Trophoblast cell (in vitro differentiated cells and primary cell): ENCODE data around the gene SLC39A9.
"Not testable (repeated sequence)": the region's sequence is repeated elsewhere in the genome, so short reads cannot be mapped to it uniquely, and the experiment has no call there.

Source experiments
- DNase-seq, 2 donors: peaks; one replicate each; pipeline ENCODE4 v3.0.0-alpha.2; 2016
- H2AFZ ChIP-seq: 2 replicates; pipeline ENCODE4 v1.6.1; 2013; ENCODE audit warnings: low read length, moderate library complexity, mild to moderate bottlenecking; ENCODE audit not compliant: insufficient read depth, poor library complexity
- H2AK5ac ChIP-seq: 2 replicates; pipeline ENCODE4 v1.6.1; 2013; ENCODE audit warnings: mild to moderate bottlenecking, low read length
- H2BK120ac ChIP-seq: 2 replicates; pipeline ENCODE4 v1.6.1; 2013; ENCODE audit warnings: low read length, mild to moderate bottlenecking, moderate library complexity; ENCODE audit not compliant: insufficient read depth, poor library complexity
- H2BK12ac ChIP-seq: 2 replicates; pipeline ENCODE4 v1.6.1; 2013; ENCODE audit warnings: mild to moderate bottlenecking, low read length, moderate library complexity
- H2BK5ac ChIP-seq: 2 replicates; pipeline ENCODE4 v1.6.1; 2013; ENCODE audit warnings: low read length, low read depth, moderate library complexity, mild to moderate bottlenecking; ENCODE audit not compliant: poor library complexity
- H3K14ac ChIP-seq: 2 replicates; pipeline ENCODE4 v1.6.1; 2013; ENCODE audit warnings: mild to moderate bottlenecking, low read length
- H3K18ac ChIP-seq: 2 replicates; pipeline ENCODE4 v1.6.1; 2013; ENCODE audit warnings: mild to moderate bottlenecking, low read length
- H3K23ac ChIP-seq: 2 replicates; pipeline ENCODE4 v1.6.1; 2013; ENCODE audit warnings: low read length
- H3K27ac ChIP-seq: 2 replicates; pipeline ENCODE4 v1.5.1; 2013; ENCODE audit warnings: low read depth, mild to moderate bottlenecking, inconsistent platforms, low read length, moderate library complexity
- H3K27me3 ChIP-seq: 2 replicates; pipeline ENCODE4 v1.6.1; 2013; ENCODE audit warnings: inconsistent platforms, mild to moderate bottlenecking, low read length, moderate library complexity; ENCODE audit not compliant: insufficient read depth
- H3K36me3 ChIP-seq, 2 experiments: 1 replicate in 1 of 2; 2 replicates in 1 of 2; pipeline ENCODE4 v1.6.1; 2013; ENCODE audit warnings: low read length in 2 of 2, mild to moderate bottlenecking in 2 of 2, moderate library complexity in 1 of 2; ENCODE audit not compliant: insufficient read depth in 2 of 2, control insufficient read depth in 1 of 2
- H3K4ac ChIP-seq: 2 replicates; pipeline ENCODE4 v1.6.1; 2013; ENCODE audit warnings: low read depth, mild to moderate bottlenecking, low read length, moderate library complexity
- H3K4me1 ChIP-seq, 2 experiments: 1 replicate in 1 of 2; 2 replicates in 1 of 2; pipeline ENCODE4 v1.6.1; 2013; ENCODE audit warnings: low read length in 2 of 2, mild to moderate bottlenecking in 2 of 2, moderate library complexity in 1 of 2; ENCODE audit not compliant: insufficient read depth in 2 of 2, control insufficient read depth in 1 of 2
- H3K4me2 ChIP-seq: 2 replicates; pipeline ENCODE4 v1.6.1; 2013; ENCODE audit warnings: inconsistent platforms, mild to moderate bottlenecking, low read length, moderate library complexity
- H3K4me3 ChIP-seq: 2 replicates; pipeline ENCODE4 v1.5.1; 2013; ENCODE audit warnings: mild to moderate bottlenecking, low read depth, low read length, inconsistent platforms
- H3K79me1 ChIP-seq: one replicate; pipeline ENCODE4 v1.6.1; 2013; ENCODE audit warnings: low read length
- H3K79me2 ChIP-seq: 2 replicates; pipeline ENCODE4 v1.6.1; 2013; ENCODE audit warnings: low read length, mild to moderate bottlenecking; ENCODE audit not compliant: control insufficient read depth, insufficient read depth, poor library complexity
- H3K9ac ChIP-seq: 2 replicates; pipeline ENCODE4 v1.6.1; 2013; ENCODE audit warnings: mild to moderate bottlenecking, low read length
- H3K9me3 ChIP-seq: 2 replicates; pipeline ENCODE4 v1.6.1; 2013; ENCODE audit warnings: low read depth, mild to moderate bottlenecking, control low read depth, inconsistent platforms, low read length; ENCODE audit not compliant: insufficient read depth
- H4K12ac ChIP-seq: 2 replicates; pipeline ENCODE4 v1.6.1; 2013; ENCODE audit warnings: low read depth, mild to moderate bottlenecking, low read length, moderate library complexity
- H4K8ac ChIP-seq: 2 replicates; pipeline ENCODE4 v1.6.1; 2013; ENCODE audit warnings: low read depth, mild to moderate bottlenecking, low read length, moderate library complexity
- H4K91ac ChIP-seq: one replicate; pipeline ENCODE4 v1.6.1; 2013; ENCODE audit warnings: low read depth, mild to moderate bottlenecking, low read length, moderate library complexity
- WGBS: extraction: QIAGEN DNeasy Blood & Tissue Kit; methylation state at CpG from one replicate; pipeline ENCODE4 v1.1.7; 2013; ENCODE audit warnings: missing lambda C conversion rate; ENCODE audit not compliant: insufficient read length, insufficient coverage; ENCODE audit errors: extremely low coverage; 5-methylcytosine and 5-hydroxymethylcytosine counted together

SLC39A9 gene

DNA sequence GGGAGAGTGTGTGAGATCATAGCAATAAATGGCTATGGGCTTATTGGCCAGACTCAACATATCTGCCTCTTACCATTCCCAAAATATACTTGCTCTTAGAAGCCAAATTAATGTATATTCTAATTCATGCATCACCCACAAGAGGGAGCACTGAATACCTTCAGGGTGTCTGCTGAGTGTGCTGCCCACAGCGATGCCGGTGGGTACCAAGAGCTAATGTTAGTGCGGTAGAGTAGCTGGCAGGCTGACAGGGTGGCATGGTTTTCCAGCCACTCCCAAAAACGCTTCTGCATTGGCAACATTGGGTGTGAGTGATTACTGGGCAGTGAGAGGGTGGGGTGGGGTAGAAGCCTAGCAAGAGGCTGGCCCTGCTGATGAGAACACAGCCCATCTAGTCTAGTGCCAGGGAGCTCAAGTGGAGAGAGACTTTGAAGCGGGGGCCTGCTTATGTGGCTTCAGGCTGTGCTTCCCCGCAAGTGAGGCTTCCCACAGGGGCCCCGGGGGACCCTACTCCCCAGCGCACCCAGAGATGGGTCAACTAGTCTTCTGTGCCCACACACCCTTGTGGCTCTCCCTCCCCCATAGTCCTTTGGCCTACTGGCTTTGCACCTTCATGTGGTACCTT is 76.8 kb downstream of the SLC39A9 start:
- Histone ChIP-seq H2BK120ac (no peak overlapping the region), H3K4me3 (no peak overlapping the region)
- WGBS, result no CpG with 5 or more reads among the region's 8 CpGs

DNA sequence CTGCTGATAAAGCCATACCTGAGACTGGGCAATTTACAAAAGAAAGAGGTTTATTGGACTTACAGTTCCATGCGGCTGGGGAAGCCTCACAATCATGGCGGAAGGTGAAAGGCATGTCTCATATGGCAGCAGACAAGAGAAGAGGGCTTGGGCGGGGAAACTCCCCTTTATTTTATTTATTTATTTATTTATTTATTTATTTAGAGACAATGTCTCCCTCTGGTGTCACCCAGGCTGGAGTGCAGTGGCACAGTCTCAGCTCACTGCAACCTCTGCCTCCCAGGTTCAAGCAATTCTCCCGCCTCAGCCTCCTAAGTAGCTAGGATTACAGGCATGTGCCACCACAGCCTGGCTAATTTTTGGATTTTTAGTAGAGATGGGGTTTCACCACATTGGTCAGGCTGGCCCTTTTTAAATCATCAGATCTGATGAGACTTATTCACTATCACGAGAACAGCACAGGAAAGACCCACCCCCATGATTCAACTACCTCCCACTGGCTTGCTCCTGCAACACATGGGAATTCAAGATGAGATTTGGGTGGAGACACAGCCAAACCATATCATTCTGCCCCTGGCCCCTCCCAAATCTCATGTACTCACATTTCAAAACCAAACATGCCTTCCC is 78.4 kb downstream of the SLC39A9 start:
- H2BK12ac ChIP-seq, H3K4ac ChIP-seq, H3K36me3 ChIP-seq, H3K23ac ChIP-seq, H2BK5ac ChIP-seq, H3K9ac ChIP-seq, H3K9me3 ChIP-seq, H4K91ac ChIP-seq, H3K4me1 ChIP-seq, H3K79me2 ChIP-seq, H2AFZ ChIP-seq, H3K27me3 ChIP-seq, H3K4me2 ChIP-seq, H3K27ac ChIP-seq, H3K14ac ChIP-seq, H3K79me1 ChIP-seq, H2AK5ac ChIP-seq, H2BK120ac ChIP-seq, H4K8ac ChIP-seq, H3K18ac ChIP-seq, H3K4me3 ChIP-seq, H4K12ac ChIP-seq: not testable (repeated sequence)
- DNase-seq, result peak in 1 of 2 donors; percentile 12
- WGBS, result no CpG with 5 or more reads among the region's 5 CpGs

More for the DNA sequence above, 76.8 kb downstream of the SLC39A9 start:
- no peak overlapping the region for H2BK12ac ChIP-seq
- H3K4me1 ChIP-seq, result peaks cover 0 to 9% of the 10 kb centered on the region in 2 experiments
- no peak overlapping the region for H4K91ac ChIP-seq
- H3K23ac ChIP-seq, result no peak overlapping the region
- no peak overlapping the region for H3K27ac ChIP-seq
- H3K9ac ChIP-seq, result no peak overlapping the region
- no peak overlapping the region for H3K18ac ChIP-seq
- no peak overlapping the region for H3K4me2 ChIP-seq
- no peak overlapping the region for H2AFZ ChIP-seq
- no peaks in the 10 kb centered on the region for H3K79me1 ChIP-seq
- peaks cover 2% of the 10 kb centered on the region for H3K9me3 ChIP-seq
- no peaks in the 10 kb centered on the region for H3K27me3 ChIP-seq
- no peak overlapping the region for H3K14ac ChIP-seq
- no peak overlapping the region for H2BK5ac ChIP-seq
- peak in 1 of 2 donors; percentile 44 for DNase-seq
- H2AK5ac ChIP-seq, result no peak overlapping the region
- no peak overlapping the region for H4K8ac ChIP-seq
- no peak overlapping the region for H3K4ac ChIP-seq
- H3K79me2 ChIP-seq, result no peaks in the 10 kb centered on the region
- no peak overlapping the region for H4K12ac ChIP-seq
- no peaks in the 10 kb centered on the region for H3K36me3 ChIP-seq

DNA sequence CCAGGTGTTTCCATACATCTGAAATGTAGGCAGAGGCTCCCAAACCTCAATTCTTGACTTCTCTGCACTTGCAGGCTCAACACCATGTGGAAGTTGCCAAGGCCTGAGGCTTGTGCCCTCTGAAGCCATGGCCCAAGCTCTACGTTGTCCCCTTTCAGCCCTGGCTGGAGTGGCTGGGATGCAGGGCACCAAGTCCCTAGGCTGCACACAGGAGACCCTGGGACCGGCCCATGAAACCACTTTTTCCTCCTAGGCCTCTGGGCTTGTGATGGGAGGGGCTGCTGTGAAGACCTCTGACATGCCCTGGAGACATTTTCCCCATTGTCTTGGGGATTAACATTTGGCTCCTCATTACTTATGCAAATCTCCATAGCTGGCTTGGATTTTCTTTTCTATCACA is 79.6 kb downstream of the SLC39A9 start:
- DNase-seq, H3K79me2 ChIP-seq, H4K12ac ChIP-seq, H2BK120ac ChIP-seq, H3K4ac ChIP-seq, H3K79me1 ChIP-seq, H2BK12ac ChIP-seq, H3K9ac ChIP-seq, H3K9me3 ChIP-seq, H3K4me3 ChIP-seq, H3K27ac ChIP-seq, H2AFZ ChIP-seq, H4K91ac ChIP-seq, H3K4me1 ChIP-seq, H2BK5ac ChIP-seq, H4K8ac ChIP-seq, H3K4me2 ChIP-seq, H3K36me3 ChIP-seq, H3K18ac ChIP-seq, H3K27me3 ChIP-seq, H2AK5ac ChIP-seq, H3K23ac ChIP-seq, H3K14ac ChIP-seq: not testable (repeated sequence)
- no CpG with 5 or more reads among the region's 2 CpGs for WGBS

DNA sequence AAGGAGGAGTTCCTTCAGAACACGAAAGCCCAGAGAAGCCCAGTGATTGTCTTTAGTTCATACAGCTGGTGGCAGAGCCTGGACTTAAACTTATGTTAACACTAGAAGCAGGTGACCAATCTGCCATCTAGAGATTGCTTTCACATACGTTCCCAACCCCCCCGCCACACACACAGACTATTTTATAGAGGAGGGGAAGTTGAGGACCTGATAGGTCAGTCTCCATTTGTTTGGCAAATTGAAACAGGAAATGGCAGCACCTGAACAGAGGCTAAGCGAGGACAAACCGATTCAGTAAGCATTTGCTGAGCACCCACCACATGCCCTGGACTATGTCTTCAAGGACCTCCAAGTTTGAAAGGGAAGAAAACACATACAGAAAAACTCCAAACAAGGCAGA is 81.2 kb downstream of the SLC39A9 start:
- Histone ChIP-seq H3K79me2 (no peaks in the 10 kb centered on the region), H3K4me3 (no peak overlapping the region), H3K79me1 (no peaks in the 10 kb centered on the region), H3K9ac (no peak overlapping the region), H3K14ac (no peak overlapping the region), H2AK5ac (no peak overlapping the region), H3K27ac (no peak overlapping the region), H3K9me3 (peaks cover 3% of the 10 kb centered on the region), H2BK5ac (no peak overlapping the region), H3K4me1 (peaks cover 5 to 9% of the 10 kb centered on the region in 2 experiments), H2AFZ (no peak overlapping the region), H4K8ac (no peak overlapping the region), H3K4me2 (no peak overlapping the region), H3K27me3 (peaks cover 23% of the 10 kb centered on the region), H2BK12ac (no peak overlapping the region), H4K12ac (no peak overlapping the region), H2BK120ac (no peak overlapping the region), H3K23ac (no peak overlapping the region), H3K36me3 (no peaks in the 10 kb centered on the region), H3K18ac (no peak overlapping the region), H4K91ac (no peak overlapping the region), H3K4ac (no peak overlapping the region)
- DNase-seq, result no peak
- WGBS, result no CpG with 5 or more reads among the region's 5 CpGs
